SIG-M5 (cell line): ENCODE measurements around the gene CYP2W1.
"Not testable (repeated sequence)": the region's sequence is repeated elsewhere in the genome, so short reads cannot be mapped to it uniquely, and the experiment has no call there.

ENCODE experiments used
- DNase-seq: peaks from one replicate; lab custom pipeline; 2025; lab: John Stamatoyannopoulos, UW

The CYP2W1 gene

DNA sequence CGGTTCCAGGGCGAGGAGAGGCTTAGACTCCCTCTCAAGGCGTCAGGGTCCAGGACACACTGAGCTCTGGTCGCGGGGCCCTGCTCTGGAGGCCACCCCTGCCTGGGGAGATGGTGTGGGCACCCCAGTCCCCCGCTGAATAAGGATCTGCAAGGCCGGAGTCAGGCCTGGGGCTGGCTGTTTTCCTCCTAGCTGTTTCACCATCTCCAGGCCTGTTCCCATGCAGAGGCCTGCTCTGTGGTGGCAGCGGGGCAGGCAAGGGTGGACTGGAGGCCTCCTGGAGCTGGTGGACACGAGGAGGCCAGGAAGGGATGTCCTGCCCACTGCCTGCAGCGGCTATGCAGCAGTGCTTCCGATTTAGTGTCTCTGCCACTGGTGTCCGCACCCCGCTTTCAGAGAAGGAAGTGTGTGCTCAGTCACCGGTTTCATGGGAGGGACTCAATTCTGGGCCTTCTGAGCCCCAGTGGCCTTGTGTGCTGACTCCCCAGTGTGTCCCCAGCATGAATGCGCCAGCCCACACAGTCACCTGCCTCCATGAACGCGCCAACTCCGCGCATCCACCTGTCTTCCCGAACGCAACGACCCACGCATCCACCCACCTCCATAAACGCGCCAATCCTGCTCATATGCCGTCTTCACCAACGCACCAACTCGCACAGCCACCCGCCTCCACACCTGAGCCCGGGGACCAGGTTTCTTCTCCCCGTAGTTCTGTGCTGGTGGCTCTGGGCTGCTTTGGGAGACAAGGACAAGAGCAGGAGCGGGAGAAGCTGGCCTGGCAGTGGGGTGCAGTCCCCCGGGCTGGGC is 46.9 kb downstream of the CYP2W1 start:
- no peak for DNase-seq

DNA sequence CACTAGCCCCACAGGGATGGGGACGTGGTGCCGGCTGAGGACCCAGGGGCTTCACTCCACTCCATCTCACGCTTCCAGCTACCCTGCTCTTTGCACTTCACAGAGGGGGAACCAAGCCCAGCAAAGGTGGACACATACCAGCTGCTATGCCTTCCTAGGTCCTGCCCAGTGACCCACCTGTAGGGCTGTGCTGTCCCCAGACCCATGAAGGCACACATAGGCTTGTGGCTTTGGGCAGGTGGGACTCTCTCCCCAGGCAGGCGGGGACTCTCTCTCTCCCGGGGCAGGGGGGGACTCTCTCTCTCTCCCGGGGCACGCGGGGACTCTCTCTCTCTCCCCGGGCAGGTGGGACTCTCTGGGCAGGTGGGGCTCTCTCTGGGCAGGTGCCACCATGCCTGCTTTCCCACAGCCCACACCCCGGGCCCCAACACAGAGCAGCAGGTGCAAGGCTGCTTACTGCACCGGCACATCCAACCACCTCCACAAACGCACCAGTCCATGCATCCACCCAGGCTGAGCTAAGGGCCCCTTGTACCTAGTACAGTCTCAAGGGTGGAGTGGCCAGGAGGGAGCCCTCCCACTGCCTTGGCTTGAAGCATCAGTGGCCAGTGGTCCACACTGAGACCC is 47.6 kb downstream of the CYP2W1 start:
- DNase-seq: no peak

DNA sequence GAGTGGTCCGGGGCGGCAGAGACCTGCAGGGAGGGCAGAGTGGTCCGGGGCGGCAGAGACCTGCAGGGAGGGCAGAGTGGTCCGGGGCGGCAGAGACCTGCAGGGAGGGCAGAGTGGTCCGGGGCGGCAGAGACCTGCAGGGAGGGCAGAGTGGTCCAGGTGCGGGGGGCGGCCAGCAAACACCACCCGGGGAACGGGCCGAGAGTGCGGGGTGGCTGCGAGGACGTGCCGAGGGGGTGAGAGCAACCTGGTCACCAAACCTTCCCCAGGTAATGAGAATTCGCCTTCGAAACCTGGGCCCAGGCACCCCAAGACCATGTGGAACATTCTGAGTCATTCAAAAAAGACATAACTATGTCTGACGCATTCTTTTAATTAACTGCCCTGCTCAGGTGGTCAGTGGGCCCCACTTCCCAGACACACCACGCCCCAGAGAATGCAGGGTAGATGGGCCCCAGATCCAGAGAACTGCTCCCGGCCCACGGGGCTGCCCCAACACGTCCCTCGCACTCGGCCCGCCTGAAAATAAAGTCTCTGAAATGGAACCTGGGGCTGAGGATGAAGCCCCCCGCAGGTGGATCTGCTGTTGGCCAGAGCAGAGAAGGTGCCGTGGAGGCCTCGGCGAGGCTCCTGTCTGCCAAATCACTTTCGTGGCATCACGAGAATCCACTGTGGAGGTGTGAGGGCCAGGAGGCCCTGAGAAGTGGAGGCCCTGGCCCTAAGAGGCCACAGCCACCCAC is 48.9 kb downstream of the CYP2W1 start:
- DNase-seq: no peak

- DNase-seq: no peak
Observed at GRCh38 chr7:1032536-1033181, 49.7 kb downstream of the CYP2W1 start.

- DNase-seq: no peak
Observed at GRCh38 chr7:1033546-1034145, 50.7 kb downstream of the CYP2W1 start.

- not testable (repeated sequence) for DNase-seq
Observed at GRCh38 chr7:1034769-1035168, 51.8 kb downstream of the CYP2W1 start.

DNA sequence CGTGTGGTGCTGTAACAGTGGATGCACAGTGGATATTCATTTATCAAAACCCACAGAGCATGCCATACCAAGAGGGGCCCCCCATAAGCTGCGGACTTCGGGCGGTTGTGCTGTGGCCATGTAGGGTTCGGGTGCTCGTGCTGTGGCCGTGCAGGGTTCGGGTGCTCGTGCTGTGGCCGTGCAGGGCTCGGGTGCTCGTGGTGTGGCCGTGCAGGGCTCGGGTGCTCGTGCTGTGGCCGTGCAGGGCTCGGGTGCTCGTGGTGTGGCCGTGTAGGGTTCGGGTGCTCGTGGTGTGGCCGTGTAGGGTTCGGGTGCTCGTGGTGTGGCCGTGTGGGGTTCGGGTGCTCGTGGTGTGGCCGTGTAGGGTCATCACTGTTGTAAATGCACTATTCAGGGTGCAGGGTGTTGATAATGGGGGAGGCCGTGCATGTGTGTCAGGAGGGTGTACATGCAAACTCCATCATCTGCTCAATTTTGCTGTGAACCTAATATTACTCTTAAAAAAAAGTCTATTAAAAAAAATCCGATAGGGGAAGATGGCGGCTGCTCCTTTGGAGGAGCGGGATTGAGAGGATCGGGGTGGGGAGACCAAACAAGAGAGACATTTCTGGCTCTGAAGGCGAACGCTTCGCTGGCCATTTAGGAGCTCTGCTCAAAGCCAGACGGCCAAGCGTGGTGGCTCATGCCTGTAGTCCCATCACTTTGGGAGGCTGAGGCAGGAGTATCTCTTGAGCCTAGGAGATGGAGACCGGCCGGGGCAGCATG is 53.4 kb downstream of the CYP2W1 start:
- DNase-seq: not testable (repeated sequence)
